SK-N-SH (cell line): ENCODE results near the gene ZNF358. TPM values are rescaled to one million over a fixed set of nuclear protein-coding genes. Genes with fewer than 3 reads are reported as not detected.

ENCODE experiments used
- CTCF ChIA-PET: fragments of 300-600, 350-600 bp; formaldehyde crosslinking; extraction: SDS; loops from one replicate; lab custom pipeline; 2021; lab: Yijun Ruan, JAX
- POLR2A ChIA-PET: fragments of 350-600 bp; sonication (Branson Sonifier 250); formaldehyde crosslinking; extraction: SDS; loops from one replicate; lab custom pipeline; 2020; ENCODE audit warnings: antibody characterized with exemption, inconsistent platforms; lab: Yijun Ruan, JAX
- DNase-seq: peaks from one replicate; pipeline ENCODE4 v3.0.0; 2012
- H2AFZ ChIP-seq: fragments of 200-600 bp; sonication (generic); 2 replicates; pipeline ENCODE4 v1.8.1; 2016; ENCODE audit warnings: antibody characterized with exemption, mild to moderate bottlenecking, low read depth
- H3F3A ChIP-seq: fragments of 200-600 bp; sonication (generic); replicated peaks from 2 replicates; pipeline ENCODE3; 2016; ENCODE audit warnings: antibody characterized with exemption, mild to moderate bottlenecking; ENCODE audit not compliant: insufficient read depth
- H3K27ac ChIP-seq, 2 experiments: fragments of 200-500 bp in 1 of 2; fragments of 200-600 bp in 1 of 2; sonication (Bioruptor generic) in 1 of 2; sonication (generic), shearing (Covaris generic) in 1 of 2; 2 replicates each; pipeline versions ENCODE4 v1.5.1 to v1.6.1; 2014 to 2016; ENCODE audit warnings: low read depth in 2 of 2, inconsistent platforms in 1 of 2, low read length in 1 of 2, mild to moderate bottlenecking in 1 of 2, mixed read lengths in 1 of 2
- H3K27me3 ChIP-seq: fragments of 200-600 bp; sonication (generic), shearing (Covaris generic); 2 replicates; pipeline ENCODE4 v1.6.1; 2016; ENCODE audit warnings: mixed run types; ENCODE audit not compliant: insufficient read depth
- H3K36me3 ChIP-seq, 2 experiments: fragments of 200-500 bp in 1 of 2; fragments of 200-600 bp in 1 of 2; sonication (Bioruptor generic) in 1 of 2; sonication (generic) in 1 of 2; replicated peaks in 1 of 2; 2 replicates each; pipeline versions ENCODE3 to v1.5.1; 2014 to 2016; ENCODE audit warnings: low read length in 1 of 2, mild to moderate bottlenecking in 1 of 2; ENCODE audit not compliant: insufficient read depth in 2 of 2, control insufficient read depth in 1 of 2
- H3K4me1 ChIP-seq, 2 experiments: fragments of 200-500 bp in 1 of 2; fragments of 200-600 bp in 1 of 2; sonication (Bioruptor generic) in 1 of 2; sonication (generic), shearing (Covaris generic) in 1 of 2; 2 replicates each; pipeline versions ENCODE4 v1.5.1 to v1.6.1; 2014 to 2016; ENCODE audit warnings: low read depth in 1 of 2, low read length in 1 of 2, mixed run types in 1 of 2; ENCODE audit not compliant: insufficient read depth in 2 of 2, control insufficient read depth in 1 of 2
- H3K4me2 ChIP-seq: fragments of 200-600 bp; sonication (generic), shearing (Covaris generic); 2 replicates; pipeline ENCODE4 v1.6.1; 2017; ENCODE audit warnings: mixed run types
- H3K4me3 ChIP-seq, 2 experiments: fragments of 200-500 bp in 1 of 2; fragments of 200-600 bp in 1 of 2; sonication (Bioruptor generic) in 1 of 2; sonication (generic), shearing (Covaris generic) in 1 of 2; 2 replicates each; pipeline versions ENCODE4 v1.5.1 to v1.8.1; 2014 to 2016; ENCODE audit warnings: low read depth in 2 of 2, inconsistent platforms in 1 of 2, low read length in 1 of 2, mild to moderate bottlenecking in 1 of 2, mixed read lengths in 1 of 2, moderate library complexity in 1 of 2
- H3K79me2 ChIP-seq: fragments of 200-600 bp; sonication (generic); 2 replicates; pipeline ENCODE4 v1.8.1; 2017; ENCODE audit warnings: mild to moderate bottlenecking; ENCODE audit not compliant: insufficient read depth
- H3K9ac ChIP-seq: fragments of 200-600 bp; sonication (generic); 2 replicates; pipeline ENCODE4 v1.6.1; 2017; ENCODE audit warnings: mixed run types
- H3K9me2 ChIP-seq: fragments of 200-600 bp; sonication (generic); 2 replicates; pipeline ENCODE4 v1.6.1; 2017; ENCODE audit warnings: mixed run types
- H3K9me3 ChIP-seq: fragments of 200-600 bp; sonication (generic); 2 replicates; pipeline ENCODE4 v1.6.1; 2017; ENCODE audit warnings: mixed run types, mild to moderate bottlenecking, moderate library complexity
- H4K20me1 ChIP-seq: fragments of 200-600 bp; sonication (generic); 2 replicates; pipeline ENCODE4 v1.6.1; 2017; ENCODE audit warnings: mild to moderate bottlenecking, mixed run types; ENCODE audit not compliant: insufficient read depth
- EP300 ChIP-seq, 2 experiments: IDR thresholded peaks; 2 replicates each; pipeline versions ENCODE4 v1.4.0 to v1.6.1; 2012; ENCODE audit warnings: borderline replicate concordance in 1 of 2, low read depth in 1 of 2, low read length in 1 of 2
- FOSL2 ChIP-seq: IDR thresholded peaks from 2 replicates; pipeline ENCODE4 v1.4.0; 2012; ENCODE audit warnings: low read depth, mild to moderate bottlenecking, moderate library complexity, borderline replicate concordance
- FOXJ3 ChIP-seq: sonication (generic); formaldehyde crosslinking; IDR thresholded peaks from 2 replicates; pipeline ENCODE4 v1.5.1; 2020; ENCODE audit warnings: mild to moderate bottlenecking, missing genetic modification reagents
- FOXM1 ChIP-seq: IDR thresholded peaks from 2 replicates; pipeline ENCODE4 v1.4.0; 2012; ENCODE audit warnings: low read depth, mild to moderate bottlenecking
- GABPA ChIP-seq: IDR thresholded peaks from 2 replicates; pipeline ENCODE4 v1.4.0; 2012; ENCODE audit warnings: low read depth, mild to moderate bottlenecking
- JUND ChIP-seq: IDR thresholded peaks from 2 replicates; pipeline ENCODE4 v1.4.0; 2012
- MAX ChIP-seq: IDR thresholded peaks from 2 replicates; pipeline ENCODE4 v1.4.0; 2012; ENCODE audit warnings: low read depth
- NRF1 ChIP-seq: IDR thresholded peaks from 2 replicates; pipeline ENCODE4 v1.6.1; 2012; ENCODE audit warnings: low read depth, mild to moderate bottlenecking, low read length
- PBX3 ChIP-seq: IDR thresholded peaks from 2 replicates; pipeline ENCODE4; 2012
- RAD21 ChIP-seq: IDR thresholded peaks from 2 replicates; pipeline ENCODE4 v1.6.1; 2012; ENCODE audit warnings: mild to moderate bottlenecking, low read length
- RCOR1 ChIP-seq: fragments of 150-350 bp; IDR thresholded peaks from 2 replicates; pipeline ENCODE4 v1.6.1; 2017; ENCODE audit warnings: antibody characterized with exemption, low read length
- RXRA ChIP-seq: IDR thresholded peaks from 2 replicates; pipeline ENCODE4 v1.4.0; 2012; ENCODE audit warnings: low read depth, mild to moderate bottlenecking, borderline replicate concordance
- SIN3A ChIP-seq: IDR thresholded peaks from 2 replicates; pipeline ENCODE4 v1.6.1; 2012; ENCODE audit warnings: low read depth, mild to moderate bottlenecking, low read length, moderate library complexity, borderline replicate concordance
- TCF12 ChIP-seq: IDR thresholded peaks from 2 replicates; pipeline ENCODE4 v1.4.0; 2012
- TEAD4 ChIP-seq: IDR thresholded peaks from 2 replicates; pipeline ENCODE4 v1.4.0; 2012; ENCODE audit warnings: mild to moderate bottlenecking, borderline replicate concordance; ENCODE audit not compliant: insufficient read depth
- YY1 ChIP-seq: IDR thresholded peaks from 2 replicates; pipeline ENCODE4 v1.4.0; 2012; ENCODE audit warnings: low read depth, mild to moderate bottlenecking
- ZBTB33 ChIP-seq: IDR thresholded peaks from 2 replicates; pipeline ENCODE4 v1.4.0; 2012; ENCODE audit warnings: low read depth, borderline replicate concordance
- WGBS: methylation state at CpG from one replicate; pipeline ENCODE4 v1.1.6; 2017; ENCODE audit warnings: low lambda C conversion rate; 5-methylcytosine and 5-hydroxymethylcytosine counted together
- polyA plus RNA-seq, 3 experiments: library from polyadenylated mRNA; depleted of rRNA; stranded (reverse); fragments of >200 nt; gene quantifications; 2 replicates each; pipeline ENCODE4 v1.2.3, GENCODE V29; 2012
- TF ChIP-seq, protein P1 (sequence below): fragments of 150-350 bp; IDR thresholded peaks from 2 replicates; pipeline ENCODE4 v1.6.1; 2017; ENCODE audit warnings: antibody characterized with exemption, low read length, low read depth, borderline replicate concordance
- TF ChIP-seq, protein P2 (sequence below): IDR thresholded peaks from 2 replicates; pipeline ENCODE4 v1.4.0; 2012; ENCODE audit warnings: low read depth, borderline replicate concordance
- TF ChIP-seq, protein P3 (sequence below): IDR thresholded peaks from 2 replicates; pipeline ENCODE4 v1.6.1; 2012; ENCODE audit warnings: mild to moderate bottlenecking, low read depth, low read length, moderate library complexity

Gene ZNF358
- polyA plus RNA-seq, 1 of the 3 experiments (the other 2 are of a cell fraction) = 49.3 TPM

- POLR2A ChIA-PET = interaction anchor here (0.6 to 1.8 kb wide), 3 partner anchors 9 to 15 kb away, joined by 3 to 8 read pairs (median 6); partner anchors contain the start of gene ZNF358
These were observed 9.2 kb upstream of the ZNF358 start for GRCh38 chr19:7506385-7507328.

More at GRCh38 chr19:7506385-7507328, 9.2 kb upstream of the ZNF358 start:
- no peak overlapping the region for H3K4me2 ChIP-seq
- H3K79me2 ChIP-seq = no peaks in the 10 kb centered on the region
- TF ChIP-seq RAD21 (no peak), FOXJ3 (no peak), TEAD4 (no peak), JUND (no peak), YY1 (no peak), TCF12 (no peak), RXRA (no peak), SIN3A (no peak), FOXM1 (no peak), PBX3 (no peak), EP300 (IDR thresholded peaks at IDR 0.05; ENCODE audit: borderline replicate concordance in 1 of 2, low read depth in 1 of 2, low read length in 1 of 2) (no peak), NRF1 (no peak), RCOR1 (no peak), MAX (no peak), ZBTB33 (no peak), GABPA (no peak), FOSL2 (no peak)
- TF ChIP-seq, protein P1, sequence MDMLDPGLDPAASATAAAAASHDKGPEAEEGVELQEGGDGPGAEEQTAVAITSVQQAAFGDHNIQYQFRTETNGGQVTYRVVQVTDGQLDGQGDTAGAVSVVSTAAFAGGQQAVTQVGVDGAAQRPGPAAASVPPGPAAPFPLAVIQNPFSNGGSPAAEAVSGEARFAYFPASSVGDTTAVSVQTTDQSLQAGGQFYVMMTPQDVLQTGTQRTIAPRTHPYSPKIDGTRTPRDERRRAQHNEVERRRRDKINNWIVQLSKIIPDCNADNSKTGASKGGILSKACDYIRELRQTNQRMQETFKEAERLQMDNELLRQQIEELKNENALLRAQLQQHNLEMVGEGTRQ = no peak
- TF ChIP-seq, protein P2, sequence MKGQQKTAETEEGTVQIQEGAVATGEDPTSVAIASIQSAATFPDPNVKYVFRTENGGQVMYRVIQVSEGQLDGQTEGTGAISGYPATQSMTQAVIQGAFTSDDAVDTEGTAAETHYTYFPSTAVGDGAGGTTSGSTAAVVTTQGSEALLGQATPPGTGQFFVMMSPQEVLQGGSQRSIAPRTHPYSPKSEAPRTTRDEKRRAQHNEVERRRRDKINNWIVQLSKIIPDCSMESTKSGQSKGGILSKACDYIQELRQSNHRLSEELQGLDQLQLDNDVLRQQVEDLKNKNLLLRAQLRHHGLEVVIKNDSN = no peak
- TF ChIP-seq, protein P3, sequence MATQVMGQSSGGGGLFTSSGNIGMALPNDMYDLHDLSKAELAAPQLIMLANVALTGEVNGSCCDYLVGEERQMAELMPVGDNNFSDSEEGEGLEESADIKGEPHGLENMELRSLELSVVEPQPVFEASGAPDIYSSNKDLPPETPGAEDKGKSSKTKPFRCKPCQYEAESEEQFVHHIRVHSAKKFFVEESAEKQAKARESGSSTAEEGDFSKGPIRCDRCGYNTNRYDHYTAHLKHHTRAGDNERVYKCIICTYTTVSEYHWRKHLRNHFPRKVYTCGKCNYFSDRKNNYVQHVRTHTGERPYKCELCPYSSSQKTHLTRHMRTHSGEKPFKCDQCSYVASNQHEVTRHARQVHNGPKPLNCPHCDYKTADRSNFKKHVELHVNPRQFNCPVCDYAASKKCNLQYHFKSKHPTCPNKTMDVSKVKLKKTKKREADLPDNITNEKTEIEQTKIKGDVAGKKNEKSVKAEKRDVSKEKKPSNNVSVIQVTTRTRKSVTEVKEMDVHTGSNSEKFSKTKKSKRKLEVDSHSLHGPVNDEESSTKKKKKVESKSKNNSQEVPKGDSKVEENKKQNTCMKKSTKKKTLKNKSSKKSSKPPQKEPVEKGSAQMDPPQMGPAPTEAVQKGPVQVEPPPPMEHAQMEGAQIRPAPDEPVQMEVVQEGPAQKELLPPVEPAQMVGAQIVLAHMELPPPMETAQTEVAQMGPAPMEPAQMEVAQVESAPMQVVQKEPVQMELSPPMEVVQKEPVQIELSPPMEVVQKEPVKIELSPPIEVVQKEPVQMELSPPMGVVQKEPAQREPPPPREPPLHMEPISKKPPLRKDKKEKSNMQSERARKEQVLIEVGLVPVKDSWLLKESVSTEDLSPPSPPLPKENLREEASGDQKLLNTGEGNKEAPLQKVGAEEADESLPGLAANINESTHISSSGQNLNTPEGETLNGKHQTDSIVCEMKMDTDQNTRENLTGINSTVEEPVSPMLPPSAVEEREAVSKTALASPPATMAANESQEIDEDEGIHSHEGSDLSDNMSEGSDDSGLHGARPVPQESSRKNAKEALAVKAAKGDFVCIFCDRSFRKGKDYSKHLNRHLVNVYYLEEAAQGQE = no peak
- peak overlapping the region in 1 of 2 experiments; percentile 47; a peak in 1 of 4 replicates for H3K27ac ChIP-seq
- H4K20me1 ChIP-seq = no peaks in the 10 kb centered on the region
- H3K9ac ChIP-seq = no peak overlapping the region
- no peak overlapping the region; the same call in 1 of the 2 replicates for H2AFZ ChIP-seq
- H3K9me2 ChIP-seq = no peaks in the 10 kb centered on the region
- H3K9me3 ChIP-seq = no peaks in the 10 kb centered on the region
- DNase-seq = peak; percentile 81
- H3K4me1 ChIP-seq = peaks cover 0 to 13% of the 10 kb centered on the region in 2 experiments; a peak in 1 of 4 replicates
- no peaks in the 10 kb centered on the region for H3K27me3 ChIP-seq
- peaks cover 10% of the 10 kb centered on the region for H3F3A ChIP-seq
- peak overlapping the region in 1 of 2 experiments; percentile 6; a peak in 1 of 4 replicates for H3K4me3 ChIP-seq
- WGBS = 48% methylated on average over 17 of the region's 20 CpGs
- H3K36me3 ChIP-seq = no peaks in the 10 kb centered on the region
- CTCF ChIA-PET = interaction anchor here (0.8 to 1.3 kb wide), 3 partner anchors 9 to 17 kb away, joined by 3 to 4 read pairs (median 4); a partner anchor contains a TSS
